Activated effector memory CD4-positive, alpha-beta T cell treated with anti-CD3 and anti-CD28 coated beads, Interleukin-2, amount 50 U/mL, for 16 hours (primary cell): ENCODE results near the gene MGMT.

Source experiments
- DNase-seq: peaks from one replicate; pipeline ENCODE4 v3.0.0-alpha.2; 2020

The MGMT gene

GRCh38 chr10:129780901-129781795 is 314.1 kb downstream of the MGMT start:
- peak; percentile 33 for DNase-seq

GRCh38 chr10:129784291-129784690 is 317.2 kb downstream of the MGMT start:
- no peak for DNase-seq

- DNase-seq: no peak
Observed at GRCh38 chr10:129784891-129785290, 317.9 kb downstream of the MGMT start.

GRCh38 chr10:129785536-129785981 is 318.5 kb downstream of the MGMT start:
- no peak for DNase-seq

- no peak for DNase-seq
Observed at GRCh38 chr10:129786216-129786615, 319.2 kb downstream of the MGMT start.

- DNase-seq: no peak
Observed at GRCh38 chr10:129787557-129787956, 320.5 kb downstream of the MGMT start.

- no peak for DNase-seq
Observed at GRCh38 chr10:129788215-129788614, 321.2 kb downstream of the MGMT start.

GRCh38 chr10:129790715-129791446 is 323.8 kb downstream of the MGMT start:
- DNase-seq: no peak

- no peak for DNase-seq
Observed at GRCh38 chr10:129792141-129792540, 325.1 kb downstream of the MGMT start.

GRCh38 chr10:129792864-129793263 is 325.8 kb downstream of the MGMT start:
- no peak for DNase-seq

GRCh38 chr10:129793479-129793878 is 326.4 kb downstream of the MGMT start:
- DNase-seq: no peak

- no peak for DNase-seq
Observed at GRCh38 chr10:129793996-129794395, 327.0 kb downstream of the MGMT start.

GRCh38 chr10:129796710-129797420 is 329.8 kb downstream of the MGMT start:
- DNase-seq: no peak

- no peak for DNase-seq
Observed at GRCh38 chr10:129799942-129800341, 332.9 kb downstream of the MGMT start.

- DNase-seq: no peak
Observed at GRCh38 chr10:129800796-129801340, 333.8 kb downstream of the MGMT start.

GRCh38 chr10:129807211-129807610 is 340.2 kb downstream of the MGMT start:
- DNase-seq: no peak

- DNase-seq: no peak
Observed at GRCh38 chr10:129808092-129808983, 341.3 kb downstream of the MGMT start.

- no peak for DNase-seq
Observed at GRCh38 chr10:129809431-129809830, 342.4 kb downstream of the MGMT start.

- DNase-seq: no peak
Observed at GRCh38 chr10:129809841-129810240, 342.8 kb downstream of the MGMT start.

GRCh38 chr10:129811208-129811607 is 344.2 kb downstream of the MGMT start:
- DNase-seq: no peak

GRCh38 chr10:129812398-129812797 is 345.4 kb downstream of the MGMT start:
- DNase-seq: no peak
